Activated T-helper 2 cell treated with anti-CD3 and anti-CD28 coated beads, Interferon-gamma antibody, Interleukin-2, Interleukin-4, amounts not matched to agents 10 μg/mL and 5 μg/mL and 100 μg/mL, durations not matched to agents 14 hours and 24 hours and 36 hours (primary cell): ENCODE data around the gene MAP2K7. TPM values are rescaled to one million over a fixed set of nuclear protein-coding genes. Genes with fewer than 3 reads are reported as not detected.
A peak's percentile ranks its signal among the peaks of the same experiment; 100 is the strongest.

Experiments used
- DNase-seq: peaks from one replicate; pipeline ENCODE4 v3.0.0; 2021; ENCODE audit warnings: low spot score
- H3K27ac Mint-ChIP-seq: one replicate; pipeline ENCODE4 v1.8.0; 2021; ENCODE audit warnings: mixed read lengths
- H3K27me3 Mint-ChIP-seq: one replicate; pipeline ENCODE4 v1.8.0; 2021; ENCODE audit warnings: low read depth, mixed read lengths
- H3K36me3 Mint-ChIP-seq: one replicate; pipeline ENCODE4 v1.8.0; 2021; ENCODE audit warnings: low read depth, mixed read lengths
- H3K4me1 Mint-ChIP-seq: one replicate; pipeline ENCODE4 v1.8.0; 2021; ENCODE audit warnings: low read depth, mixed read lengths
- H3K4me3 Mint-ChIP-seq: one replicate; pipeline ENCODE4 v1.8.0; 2021; ENCODE audit warnings: low read depth, mild to moderate bottlenecking, moderate library complexity, mixed read lengths
- H3K9me3 Mint-ChIP-seq: one replicate; pipeline ENCODE4 v1.8.0; 2021; ENCODE audit warnings: mixed read lengths
- intact Hi-C: fragments of 100-400 bp; cut with micrococcal nuclease; formaldehyde crosslinking; loops from one replicate; pipeline ENCODE4 v1.15.1; 2023
- total RNA-seq: library from RNA; stranded (reverse); gene quantifications from 2 replicates; pipeline ENCODE4 v1.2.3, GENCODE V29; 2022

Gene MAP2K7
- total RNA-seq, 1 donor from 2014 or later, result 44.6 TPM

DNA sequence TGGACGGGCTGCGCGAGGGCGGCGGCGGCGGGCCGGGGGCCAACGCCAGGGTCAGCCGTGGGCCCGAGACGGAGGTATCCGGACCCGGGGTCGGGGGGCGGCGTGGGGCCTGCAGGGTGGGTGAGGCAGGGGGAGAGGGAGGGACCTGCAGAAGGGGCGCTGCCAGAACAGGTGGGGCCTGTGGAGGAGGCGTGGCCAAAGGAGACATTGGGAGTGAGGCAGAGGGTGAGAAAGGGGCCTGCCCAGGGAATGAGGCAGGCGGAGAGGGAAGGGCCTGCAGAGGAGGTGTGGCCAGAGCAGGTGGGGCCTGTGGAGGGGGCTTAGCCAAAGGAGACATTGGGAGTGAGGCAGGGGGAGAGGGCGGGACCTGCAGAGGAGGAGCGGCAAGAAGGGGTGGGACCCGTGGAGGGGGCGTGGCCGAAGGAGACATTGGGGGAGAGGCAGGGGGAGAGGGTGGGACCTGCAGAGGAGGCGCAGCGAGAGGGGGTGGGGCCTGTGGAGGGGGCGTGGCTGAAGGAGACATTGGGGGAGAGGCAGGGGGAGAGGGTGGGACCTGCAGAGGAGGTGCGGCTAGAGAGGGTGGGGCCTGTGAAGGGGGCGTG is 33.7 kb upstream of the MAP2K7 start:
- H3K27ac Mint-ChIP-seq, result no peak overlapping the region
- intact Hi-C loops, result loop anchor here (5.0 kb wide), 1 partner anchor 43 kb away; no protein-coding TSS in a partner anchor
- no peaks in the 10 kb centered on the region for H3K9me3 Mint-ChIP-seq
- peaks cover 41% of the 10 kb centered on the region for H3K27me3 Mint-ChIP-seq
- DNase-seq, result peak; percentile 27
- peaks cover 20% of the 10 kb centered on the region for H3K4me1 Mint-ChIP-seq
- peak overlapping the region; percentile 42 for H3K4me3 Mint-ChIP-seq
- H3K36me3 Mint-ChIP-seq, result no peaks in the 10 kb centered on the region

DNA sequence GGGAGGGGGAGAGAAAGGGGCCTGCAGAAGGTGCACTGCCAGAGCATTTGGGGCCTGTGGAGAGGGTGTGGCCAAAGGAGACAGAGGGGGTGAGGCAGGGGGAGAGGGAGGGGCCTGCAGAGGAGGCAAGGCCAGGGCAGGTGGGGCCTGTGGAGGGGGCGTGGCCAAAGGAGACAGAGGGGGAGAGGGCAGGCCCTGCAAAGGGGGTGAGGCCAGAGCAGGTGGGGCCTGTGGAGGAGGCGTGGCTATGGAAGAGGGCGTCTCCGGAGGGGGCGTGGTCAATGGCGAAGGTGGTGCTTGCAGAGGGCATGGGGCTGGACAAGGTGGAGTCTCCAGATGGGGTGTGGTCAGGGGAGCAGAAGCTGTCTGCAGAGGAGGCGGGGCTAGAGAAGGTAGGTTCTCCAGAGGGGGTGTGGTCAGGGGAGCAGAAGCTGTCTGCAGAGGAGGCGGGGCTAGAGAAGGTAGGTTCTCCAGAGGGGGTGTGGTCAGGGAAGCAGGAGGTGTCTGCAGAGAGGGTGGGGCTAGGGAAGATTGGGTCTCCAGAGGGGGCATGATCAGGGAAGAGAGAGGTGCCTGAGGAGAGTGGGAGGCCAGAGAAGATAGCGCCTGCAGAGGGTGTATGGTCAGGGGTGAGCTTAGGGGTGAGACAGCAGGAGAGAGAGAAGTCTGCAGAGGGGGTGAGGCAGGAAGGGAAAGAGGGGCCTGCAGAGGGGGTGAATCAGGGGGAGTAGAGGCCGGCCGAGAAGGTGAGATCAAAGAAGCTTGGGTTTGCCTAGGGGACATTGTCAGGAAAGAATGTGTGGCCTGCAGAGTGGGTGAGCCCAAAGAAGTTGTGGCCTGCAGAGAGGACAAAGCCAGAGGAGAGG is 32.9 kb upstream of the MAP2K7 start:
- Mint-ChIP-seq H3K4me3 (peak overlapping the region; percentile 59), H3K27me3 (peaks cover 41% of the 10 kb centered on the region), H3K4me1 (peaks cover 14% of the 10 kb centered on the region), H3K27ac (no peak overlapping the region), H3K9me3 (no peaks in the 10 kb centered on the region), H3K36me3 (no peaks in the 10 kb centered on the region)
- intact Hi-C loops, result no loop called here
- peak; percentile 49 for DNase-seq

DNA sequence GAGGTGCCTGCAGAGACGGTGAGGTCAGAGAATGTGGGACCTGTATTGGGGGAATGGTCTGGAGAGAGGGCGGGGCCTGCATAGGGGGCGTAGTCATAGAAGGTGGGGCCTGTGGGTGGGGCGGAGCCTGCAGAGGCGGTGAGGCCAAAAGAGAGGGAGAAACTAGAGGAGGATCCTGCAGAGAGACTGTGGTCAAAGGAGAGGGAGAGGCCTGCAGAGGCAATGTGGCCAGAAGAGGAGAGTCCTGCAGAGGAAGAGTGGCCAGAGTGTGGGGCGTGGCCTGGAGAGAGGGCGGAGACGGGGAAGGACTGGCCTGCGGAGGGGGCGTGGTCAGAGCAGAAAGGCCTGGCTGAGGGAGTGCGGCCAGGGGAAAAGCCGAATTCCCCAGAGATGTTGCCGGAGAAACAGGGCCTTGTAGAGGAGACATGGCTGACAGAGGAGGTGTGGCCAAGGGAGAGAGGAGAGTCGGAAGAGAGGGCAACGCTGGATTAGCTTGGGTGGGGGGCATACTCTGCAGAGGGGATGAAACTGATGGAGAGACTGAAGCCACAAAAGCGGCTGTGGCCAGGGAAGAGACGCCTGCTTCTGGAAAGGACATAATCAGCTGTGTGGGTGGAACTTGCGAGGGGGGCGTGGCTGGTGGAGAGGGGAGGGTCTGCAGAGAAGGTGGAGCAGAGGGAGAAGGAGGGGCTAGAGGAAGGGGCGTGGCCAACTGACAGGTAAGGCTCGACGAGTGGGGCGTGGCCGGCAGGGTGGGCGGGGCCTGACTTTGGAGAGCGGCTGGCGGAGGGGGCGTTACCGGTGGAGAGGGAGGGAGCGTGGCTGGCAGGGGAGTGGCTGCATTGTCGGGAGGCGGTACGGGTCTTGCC is 32.0 kb upstream of the MAP2K7 start:
- H3K36me3 Mint-ChIP-seq, result no peaks in the 10 kb centered on the region
- DNase-seq, result peak; percentile 71
- H3K4me3 Mint-ChIP-seq, result peak overlapping the region; percentile 59
- H3K9me3 Mint-ChIP-seq, result no peaks in the 10 kb centered on the region
- intact Hi-C loops, result no loop called here
- H3K4me1 Mint-ChIP-seq, result peaks cover 14% of the 10 kb centered on the region
- H3K27ac Mint-ChIP-seq, result no peak overlapping the region
- H3K27me3 Mint-ChIP-seq, result peaks cover 45% of the 10 kb centered on the region

DNA sequence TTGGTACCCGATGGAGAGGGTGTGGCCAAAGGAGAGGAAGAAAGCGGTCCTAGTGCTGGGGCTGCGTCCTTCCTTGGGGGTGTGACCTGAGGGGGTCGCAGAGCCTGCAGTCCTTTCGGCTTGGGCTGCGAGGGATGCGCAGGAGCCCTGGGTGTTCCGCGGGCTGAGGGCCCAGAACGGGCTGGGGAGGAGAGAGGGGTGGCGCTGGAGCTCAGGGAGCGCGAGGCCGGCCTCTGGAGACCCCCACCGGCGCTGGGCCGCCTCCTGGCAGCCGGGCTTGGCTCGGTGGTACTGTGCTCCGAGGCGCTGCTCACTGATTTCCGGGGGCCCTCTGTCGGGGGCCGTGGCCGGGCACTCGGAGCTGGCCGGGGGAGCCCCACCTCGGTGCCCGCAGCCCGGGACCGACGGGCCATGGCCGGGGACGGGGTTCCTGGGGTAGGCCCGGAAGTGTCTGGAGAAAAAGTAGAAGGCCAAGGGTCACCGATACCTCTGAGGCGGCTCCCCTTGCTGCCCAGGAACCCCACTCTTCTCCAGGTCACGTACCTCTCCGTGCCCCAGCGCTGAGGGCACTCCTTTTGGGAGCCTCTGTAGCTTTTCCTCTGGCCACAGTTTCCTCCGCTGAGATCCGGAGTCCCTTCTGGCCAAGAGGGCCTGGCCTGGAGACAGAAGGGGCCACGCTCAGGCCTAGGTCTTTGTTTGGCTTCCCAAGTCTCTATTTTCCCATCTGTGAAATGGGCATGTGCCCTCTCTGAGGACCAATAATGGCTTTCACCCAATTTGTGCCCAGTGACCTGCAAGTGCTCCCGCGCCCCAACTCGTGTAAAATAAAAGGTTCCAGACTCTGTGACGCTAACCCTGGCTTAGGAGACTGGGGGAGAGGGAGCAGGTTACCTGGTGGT is 31.1 kb upstream of the MAP2K7 start:
- Mint-ChIP-seq H3K4me3 (no peak overlapping the region), H3K9me3 (no peaks in the 10 kb centered on the region), H3K27me3 (peaks cover 39% of the 10 kb centered on the region), H3K4me1 (peaks cover 14% of the 10 kb centered on the region), H3K27ac (no peak overlapping the region), H3K36me3 (no peaks in the 10 kb centered on the region)
- DNase-seq, result no peak
- intact Hi-C loops, result no loop called here

DNA sequence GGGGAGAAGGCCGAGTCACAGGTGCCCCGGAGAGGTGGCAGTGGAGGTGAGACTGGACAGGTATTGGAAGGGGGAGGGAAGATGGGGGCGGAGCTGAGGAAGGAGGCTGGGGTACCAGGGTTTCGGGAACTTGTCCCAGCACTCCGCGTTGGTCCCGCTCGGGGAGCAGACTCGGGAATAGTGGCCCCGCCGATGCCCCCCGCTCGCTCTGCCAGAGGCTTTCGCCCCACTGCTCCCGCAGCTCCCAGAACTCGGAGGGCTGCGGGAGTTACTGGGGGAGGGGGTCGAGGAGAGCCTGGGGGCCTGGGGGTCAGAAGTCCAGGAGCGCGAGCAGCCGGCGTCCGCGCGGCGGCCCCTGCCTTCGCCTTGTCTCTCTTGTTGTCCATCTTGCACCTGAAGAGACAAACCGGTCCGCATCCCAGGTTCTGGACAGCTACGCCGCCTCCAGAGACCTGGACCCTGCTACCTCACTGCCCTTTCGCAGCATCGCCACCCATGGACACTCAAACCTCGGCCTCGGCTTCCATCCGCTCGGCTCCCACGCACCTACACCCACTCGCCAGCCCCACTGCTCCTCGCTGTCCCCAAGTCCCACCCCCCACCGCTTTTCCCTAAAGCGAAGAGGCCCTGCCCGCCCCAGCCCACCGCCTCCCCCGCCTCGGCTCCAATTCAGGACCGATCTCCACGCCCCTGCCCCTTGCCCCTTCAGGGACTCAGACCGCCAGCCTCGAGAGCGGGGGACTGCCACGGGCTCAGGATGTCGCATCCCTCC is 30.2 kb upstream of the MAP2K7 start:
- intact Hi-C loops, result no loop called here
- peaks cover 38% of the 10 kb centered on the region for H3K27me3 Mint-ChIP-seq
- H3K9me3 Mint-ChIP-seq, result no peaks in the 10 kb centered on the region
- H3K4me3 Mint-ChIP-seq, result peak overlapping the region; percentile 63
- no peak overlapping the region for H3K27ac Mint-ChIP-seq
- no peak for DNase-seq
- H3K36me3 Mint-ChIP-seq, result no peaks in the 10 kb centered on the region
- H3K4me1 Mint-ChIP-seq, result peaks cover 14% of the 10 kb centered on the region

DNA sequence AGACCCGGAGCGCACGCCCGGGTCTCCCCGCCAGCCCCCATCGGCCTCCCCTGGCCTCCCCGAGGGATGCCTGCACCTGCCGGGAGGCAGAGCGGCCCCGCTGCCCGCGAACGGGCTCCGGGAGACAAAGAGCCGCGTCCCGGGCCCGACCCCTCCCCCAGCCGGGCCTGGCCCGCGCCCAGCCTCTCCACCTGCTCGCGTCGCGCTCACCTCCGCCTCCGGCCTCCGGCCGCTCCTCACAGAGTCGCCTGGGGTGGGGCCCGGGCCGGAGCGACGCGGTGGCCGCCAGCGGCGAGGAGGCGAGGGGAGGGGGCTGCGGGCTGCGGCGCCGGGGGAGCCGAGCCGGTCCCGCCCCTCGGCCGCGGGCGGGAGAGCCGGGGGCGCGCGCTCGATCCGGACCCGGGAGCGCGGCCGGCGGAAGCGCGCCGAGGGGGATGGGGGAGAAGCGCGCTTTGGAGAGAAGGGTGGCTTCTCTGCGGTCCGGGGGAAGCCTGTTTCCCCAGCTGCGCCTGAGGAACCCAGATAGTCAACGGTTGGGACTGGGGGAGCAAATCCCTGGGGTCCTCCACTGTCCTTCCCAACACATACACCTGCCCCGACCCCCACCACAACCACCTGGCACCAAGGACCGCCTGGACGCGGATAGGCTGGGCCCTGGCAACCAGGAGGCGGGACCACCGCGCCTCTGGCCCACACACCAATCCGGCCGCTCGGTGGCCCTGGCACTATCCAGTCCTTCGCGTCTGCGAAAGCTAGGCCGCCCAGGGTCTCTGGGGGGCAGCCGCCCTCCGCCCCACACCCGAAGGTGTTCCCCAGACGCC is 29.4 kb upstream of the MAP2K7 start, which contains the start of gene PRR36:
Gene PRR36 (minus strand): TSS at position 315 of the 821 bp plus-strand sequence. CDS start 701 bp downstream, outside the sequence.
- no peak for DNase-seq
- intact Hi-C loops, result no loop called here
- Mint-ChIP-seq H3K27ac (no peak within 1 kb of the TSS), H3K27me3 (peaks cover 38% of the 10 kb centered on the region), H3K4me3 (peak within 1 kb of the TSS; percentile 63), H3K4me1 (peaks cover 14% of the 10 kb centered on the region), H3K9me3 (no peaks in the 10 kb centered on the region), H3K36me3 (no peaks in the 10 kb centered on the region)

DNA sequence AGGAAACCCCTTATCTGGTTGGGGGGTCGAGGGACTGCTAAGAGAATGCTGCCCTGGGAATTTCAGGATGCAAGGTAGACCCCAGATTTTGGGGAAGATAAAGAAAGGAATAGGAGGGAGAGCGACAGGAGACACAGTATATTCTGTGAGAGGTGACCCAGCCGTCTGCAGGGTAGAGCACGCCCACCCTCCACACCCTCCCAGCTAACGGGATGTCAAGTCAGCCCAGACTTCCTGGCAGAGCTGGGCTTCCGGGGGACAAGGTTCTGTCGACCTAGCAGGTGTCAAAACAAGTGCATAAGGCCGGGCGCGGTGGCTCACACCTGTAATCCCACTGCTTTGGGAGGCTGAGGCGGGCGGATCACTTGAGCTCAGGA is 28.8 kb upstream of the MAP2K7 start:
- no peak overlapping the region for H3K4me3 Mint-ChIP-seq
- peaks cover 38% of the 10 kb centered on the region for H3K27me3 Mint-ChIP-seq
- H3K4me1 Mint-ChIP-seq, result peaks cover 14% of the 10 kb centered on the region
- H3K27ac Mint-ChIP-seq, result no peak overlapping the region
- H3K9me3 Mint-ChIP-seq, result no peaks in the 10 kb centered on the region
- intact Hi-C loops, result no loop called here
- no peaks in the 10 kb centered on the region for H3K36me3 Mint-ChIP-seq
- no peak for DNase-seq

DNA sequence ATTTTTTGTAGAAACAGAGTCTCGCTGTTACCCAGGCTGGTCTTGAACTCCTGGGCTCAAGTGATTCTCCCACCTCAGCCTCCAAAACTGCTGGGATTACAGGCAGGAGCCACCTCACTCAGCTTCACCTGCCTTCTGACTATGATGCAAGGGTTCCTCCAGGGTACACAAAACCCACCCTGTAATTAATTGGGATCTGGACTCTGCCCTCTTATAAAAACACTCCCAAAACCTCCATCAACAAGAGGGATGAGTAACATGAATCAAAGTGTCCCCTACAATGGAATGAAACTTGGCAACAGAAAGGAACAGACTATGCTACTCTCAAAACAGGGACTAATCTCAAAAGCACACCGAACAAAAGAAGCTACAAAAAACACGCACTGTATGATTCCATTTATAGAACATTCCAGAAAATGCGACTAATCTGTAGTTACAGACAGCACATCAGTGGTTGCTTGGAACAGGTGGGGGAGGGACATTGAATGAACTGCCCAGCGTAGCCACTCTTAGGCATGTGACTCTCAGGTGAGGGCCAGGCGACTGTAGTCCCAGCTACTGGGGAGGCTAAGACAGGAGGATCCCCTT is 26.3 kb upstream of the MAP2K7 start:
- no peak for DNase-seq

DNA sequence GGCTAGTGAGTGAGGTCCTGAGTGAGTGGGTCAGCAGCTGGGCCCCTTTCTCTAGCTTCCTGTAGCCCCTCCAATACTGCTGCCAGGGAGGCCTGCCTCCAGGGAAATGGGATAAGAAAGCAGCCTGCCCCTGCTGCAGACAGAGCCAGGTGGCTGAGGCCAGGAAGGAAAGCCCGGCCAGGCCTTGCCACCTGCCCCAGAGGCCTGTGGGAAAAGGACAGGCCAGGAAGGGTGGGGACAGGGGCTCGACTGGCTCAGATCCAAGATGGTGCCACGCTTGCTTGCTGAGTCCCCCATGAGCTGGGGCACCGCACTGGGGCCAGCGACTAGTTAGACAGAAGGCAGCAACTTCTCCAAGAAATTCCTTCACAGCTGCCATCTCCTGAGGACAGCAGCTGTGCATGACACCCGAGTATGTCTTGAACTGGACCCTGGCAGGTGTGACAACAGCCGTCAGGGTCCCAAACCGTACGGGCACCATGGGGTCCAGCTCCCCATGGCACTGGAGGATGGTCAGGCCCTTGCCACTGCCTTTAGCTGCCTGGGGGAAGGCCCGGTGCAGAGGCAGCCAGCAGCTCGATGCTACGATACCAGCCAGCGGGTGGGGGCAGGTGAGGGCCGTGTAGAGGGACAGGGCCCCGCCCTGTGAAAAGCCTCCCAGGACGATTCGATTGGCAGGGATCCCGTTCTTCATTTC is 24.4 kb upstream of the MAP2K7 start:
- Mint-ChIP-seq H3K4me3 (no peak overlapping the region), H3K9me3 (no peaks in the 10 kb centered on the region), H3K27me3 (peaks cover 20% of the 10 kb centered on the region), H3K27ac (no peak overlapping the region), H3K36me3 (no peaks in the 10 kb centered on the region), H3K4me1 (peaks cover 1% of the 10 kb centered on the region)
- intact Hi-C loops, result no loop called here
- DNase-seq, result no peak

More for the DNA sequence above, 26.3 kb upstream of the MAP2K7 start:
- no peaks in the 10 kb centered on the region for H3K36me3 Mint-ChIP-seq
- H3K4me1 Mint-ChIP-seq, result peaks cover 3% of the 10 kb centered on the region
- intact Hi-C loops, result no loop called here
- no peak overlapping the region for H3K27ac Mint-ChIP-seq
- no peaks in the 10 kb centered on the region for H3K9me3 Mint-ChIP-seq
- H3K27me3 Mint-ChIP-seq, result peaks cover 27% of the 10 kb centered on the region
- no peak overlapping the region for H3K4me3 Mint-ChIP-seq

DNA sequence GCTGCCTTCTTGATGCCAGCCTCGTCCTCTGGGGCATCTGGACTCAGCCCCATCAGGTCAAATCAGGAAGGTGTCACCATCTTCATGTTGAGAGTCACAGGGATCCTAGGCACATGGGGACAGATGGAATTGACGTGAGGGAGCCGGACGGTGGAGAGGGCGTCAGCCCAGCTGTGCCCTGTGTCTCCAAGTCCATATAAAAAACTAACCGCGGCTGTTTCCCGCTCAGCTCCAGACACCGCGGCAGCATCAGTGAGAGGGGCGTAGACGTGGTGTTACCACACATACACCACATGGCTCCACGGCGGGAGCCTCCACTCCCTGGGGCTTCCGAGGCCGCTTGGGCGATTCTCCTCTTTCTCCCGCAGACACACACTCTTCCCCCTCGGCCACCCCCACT is 23.8 kb upstream of the MAP2K7 start:
- H3K4me1 Mint-ChIP-seq, result peaks cover 1% of the 10 kb centered on the region
- H3K27ac Mint-ChIP-seq, result no peak overlapping the region
- intact Hi-C loops, result loop anchor here (10.0 kb wide), 1 partner anchor 745 kb away; no protein-coding TSS in a partner anchor
- H3K9me3 Mint-ChIP-seq, result no peaks in the 10 kb centered on the region
- peaks cover 16% of the 10 kb centered on the region for H3K27me3 Mint-ChIP-seq
- DNase-seq, result no peak
- H3K4me3 Mint-ChIP-seq, result no peak overlapping the region
- no peaks in the 10 kb centered on the region for H3K36me3 Mint-ChIP-seq
